Hepatocyte (in vitro differentiated cells): ENCODE data around the gene UBE3C.

ENCODE experiments used
- EZH2 ChIP-seq: fragments of 200-600 bp; sonication (generic); IDR thresholded peaks from 2 replicates; pipeline ENCODE4 v1.6.1; 2016; ENCODE audit warnings: antibody characterized with exemption, mild to moderate bottlenecking, borderline replicate concordance
- EZH2phosphoT487 ChIP-seq: fragments of 200-600 bp; sonication (generic); IDR thresholded peaks from one replicate; pipeline ENCODE4 v1.6.1; 2018; ENCODE audit warnings: antibody characterized with exemption, mild to moderate bottlenecking, low read depth, moderate library complexity; ENCODE audit not compliant: unreplicated experiment, severe bottlenecking
- TF ChIP-seq, protein P1 (sequence below): fragments of 200-600 bp; sonication (generic); IDR thresholded peaks from 2 replicates; pipeline ENCODE4 v1.5.1; 2016; ENCODE audit warnings: antibody characterized with exemption, mild to moderate bottlenecking; ENCODE audit not compliant: poor library complexity

DNA sequence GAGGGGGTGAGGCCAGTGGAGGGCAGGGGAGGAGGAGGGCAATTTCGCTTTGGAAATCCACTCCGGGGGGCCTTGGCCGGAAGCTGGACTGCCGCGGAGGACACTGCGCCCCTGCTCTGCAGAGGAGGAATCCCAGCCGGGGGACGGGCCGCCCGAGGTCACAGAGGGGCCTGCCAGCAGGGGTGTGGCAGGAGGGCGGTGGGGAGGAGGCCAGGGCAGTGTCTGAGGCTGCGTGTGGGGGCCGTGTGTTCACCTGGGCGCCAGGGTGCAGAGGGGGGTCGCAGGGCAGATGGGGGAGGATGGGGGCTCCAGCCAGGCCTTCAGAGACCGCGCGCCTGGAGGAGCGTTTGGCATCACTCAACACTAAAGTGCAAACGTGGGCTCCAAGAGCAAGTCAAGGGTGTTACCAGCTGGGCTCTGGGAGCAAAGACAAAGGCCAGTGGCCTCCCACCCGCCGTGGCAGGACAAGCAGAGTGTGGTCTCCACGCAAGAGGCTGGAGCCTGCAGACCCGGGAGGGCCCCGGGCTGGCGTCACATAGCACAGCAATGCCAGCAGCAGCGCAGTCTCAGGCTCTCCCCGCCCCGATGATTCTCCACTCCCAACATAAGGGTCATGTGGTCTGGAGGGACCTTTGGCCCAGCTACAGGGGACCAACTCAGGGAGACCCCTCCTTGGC lies 152.8 kb downstream of the UBE3C start:
- TF ChIP-seq EZH2phosphoT487 (no peak), EZH2 (no peak)
- TF ChIP-seq, protein P1, sequence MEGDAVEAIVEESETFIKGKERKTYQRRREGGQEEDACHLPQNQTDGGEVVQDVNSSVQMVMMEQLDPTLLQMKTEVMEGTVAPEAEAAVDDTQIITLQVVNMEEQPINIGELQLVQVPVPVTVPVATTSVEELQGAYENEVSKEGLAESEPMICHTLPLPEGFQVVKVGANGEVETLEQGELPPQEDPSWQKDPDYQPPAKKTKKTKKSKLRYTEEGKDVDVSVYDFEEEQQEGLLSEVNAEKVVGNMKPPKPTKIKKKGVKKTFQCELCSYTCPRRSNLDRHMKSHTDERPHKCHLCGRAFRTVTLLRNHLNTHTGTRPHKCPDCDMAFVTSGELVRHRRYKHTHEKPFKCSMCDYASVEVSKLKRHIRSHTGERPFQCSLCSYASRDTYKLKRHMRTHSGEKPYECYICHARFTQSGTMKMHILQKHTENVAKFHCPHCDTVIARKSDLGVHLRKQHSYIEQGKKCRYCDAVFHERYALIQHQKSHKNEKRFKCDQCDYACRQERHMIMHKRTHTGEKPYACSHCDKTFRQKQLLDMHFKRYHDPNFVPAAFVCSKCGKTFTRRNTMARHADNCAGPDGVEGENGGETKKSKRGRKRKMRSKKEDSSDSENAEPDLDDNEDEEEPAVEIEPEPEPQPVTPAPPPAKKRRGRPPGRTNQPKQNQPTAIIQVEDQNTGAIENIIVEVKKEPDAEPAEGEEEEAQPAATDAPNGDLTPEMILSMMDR, result no peak
